H7 (cell line): ENCODE data around the gene CHM. TPM values are rescaled to one million over a fixed set of nuclear protein-coding genes. Genes with fewer than 3 reads are reported as not detected.
"Not testable (repeated sequence)": the region's sequence is repeated elsewhere in the genome, so short reads cannot be mapped to it uniquely, and the experiment has no call there.

Experiments
- DNase-seq: peaks from one replicate; pipeline ENCODE4 v3.0.0; 2012
- H3K27me3 ChIP-seq: 2 replicates; pipeline ENCODE4 v1.6.0; 2011; ENCODE audit warnings: mild to moderate bottlenecking, low read length; ENCODE audit not compliant: control insufficient read depth, insufficient read depth
- H3K36me3 ChIP-seq: replicated peaks from 2 replicates; pipeline ENCODE4 v1.5.1; 2011; ENCODE audit warnings: low read length; ENCODE audit not compliant: control insufficient read depth, insufficient read depth
- H3K4me3 ChIP-seq: 2 replicates; pipeline ENCODE4 v1.5.1; 2011; ENCODE audit warnings: low read depth, mild to moderate bottlenecking, control low read depth, low read length, moderate library complexity; ENCODE audit not compliant: insufficient read depth
- total RNA-seq: library from RNA; depleted of rRNA; stranded (reverse); fragments of >200 nt; shearing (Covaris generic); gene quantifications from 2 replicates; pipeline ENCODE4 v1.2.3, GENCODE V29; 2014

The CHM gene
- total RNA-seq, 1 experiment from 2014 or later, result 13.9 TPM

DNA sequence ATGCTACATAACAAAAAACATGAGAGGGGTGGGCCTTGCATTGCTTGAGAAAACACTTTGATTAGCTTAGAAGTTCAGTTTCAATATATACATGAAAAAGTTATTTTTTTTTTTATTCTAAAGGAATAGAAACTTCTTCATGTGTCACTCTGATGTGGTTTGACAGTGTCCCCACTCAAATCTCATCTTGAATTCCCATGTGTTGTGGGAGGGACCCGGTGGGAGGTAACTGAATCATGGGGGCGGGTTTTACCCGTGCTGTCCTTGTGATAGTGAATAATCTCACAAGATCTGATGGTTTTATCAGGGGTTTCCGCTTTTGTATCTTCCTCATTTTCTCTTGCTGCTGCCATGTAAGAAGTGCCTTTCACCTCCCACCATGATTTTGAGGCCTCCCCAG, 32.4 kb downstream of the CHM start:
- H3K36me3 ChIP-seq, H3K27me3 ChIP-seq, H3K4me3 ChIP-seq, DNase-seq: not testable (repeated sequence)

DNA sequence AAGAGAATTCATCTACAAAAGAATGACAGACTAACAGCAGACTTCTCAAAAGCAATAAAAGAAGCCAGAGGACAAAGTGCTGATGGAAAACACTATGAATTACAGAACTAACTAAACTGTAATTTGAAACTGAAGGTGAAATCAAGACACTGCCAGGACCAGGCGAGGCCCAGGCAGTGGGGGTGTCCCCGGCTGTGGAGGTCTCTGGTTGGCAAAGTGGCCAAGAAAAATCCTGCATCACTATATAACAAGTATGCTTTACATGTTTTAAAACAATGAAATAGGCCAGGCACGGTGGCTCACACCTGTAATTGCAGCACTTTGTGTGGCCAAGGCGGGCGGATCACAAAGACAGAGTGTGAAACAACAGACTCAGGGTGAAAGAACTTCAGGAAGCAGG, 32.9 kb downstream of the CHM start:
- H3K4me3 ChIP-seq, result no peak overlapping the region
- no peaks in the 10 kb centered on the region for H3K36me3 ChIP-seq
- no peaks in the 10 kb centered on the region for H3K27me3 ChIP-seq
- DNase-seq, result no peak

DNA sequence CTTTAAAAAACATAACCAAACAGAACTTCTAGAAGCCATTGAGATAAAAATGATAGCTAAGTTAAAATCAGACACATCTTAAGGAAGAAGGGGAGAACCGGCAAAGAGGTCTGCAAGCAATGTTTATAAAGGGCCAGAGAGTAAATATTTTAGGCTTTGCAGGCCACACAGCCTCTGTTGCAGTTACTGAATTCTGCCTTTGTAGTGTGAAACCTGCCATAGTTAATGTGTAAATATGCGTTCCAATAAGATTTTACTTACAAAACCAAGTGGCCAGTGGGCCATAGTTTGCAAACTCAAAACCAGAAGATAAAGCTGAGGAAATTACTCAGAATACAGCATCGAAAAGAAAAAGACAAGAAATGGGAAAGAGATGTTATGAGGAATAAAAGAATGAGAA, 33.6 kb downstream of the CHM start:
- Histone ChIP-seq H3K4me3 (no peak overlapping the region), H3K27me3 (no peaks in the 10 kb centered on the region), H3K36me3 (no peaks in the 10 kb centered on the region)
- DNase-seq, result no peak

DNA sequence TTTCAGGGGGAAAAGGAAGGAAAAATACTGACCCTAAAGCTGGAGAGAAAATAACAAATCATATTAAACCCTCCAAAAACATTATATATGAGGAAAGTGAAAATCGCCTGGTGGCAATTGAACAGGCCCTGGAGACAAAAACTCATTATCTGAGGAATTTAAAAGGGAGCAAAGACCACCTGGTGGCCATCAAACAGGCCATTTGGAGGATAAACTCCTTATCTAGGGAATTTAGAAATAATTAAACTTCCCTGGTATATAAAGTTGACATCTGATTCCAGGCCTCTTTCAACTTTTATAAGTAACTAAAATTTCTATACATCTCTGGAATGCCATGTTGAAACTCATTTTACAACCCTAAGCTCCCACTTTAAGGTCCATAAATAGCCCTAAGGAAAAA, 35.2 kb downstream of the CHM start:
- H3K4me3 ChIP-seq, result no peak overlapping the region
- no peaks in the 10 kb centered on the region for H3K27me3 ChIP-seq
- H3K36me3 ChIP-seq, result no peaks in the 10 kb centered on the region
- DNase-seq, result no peak

DNA sequence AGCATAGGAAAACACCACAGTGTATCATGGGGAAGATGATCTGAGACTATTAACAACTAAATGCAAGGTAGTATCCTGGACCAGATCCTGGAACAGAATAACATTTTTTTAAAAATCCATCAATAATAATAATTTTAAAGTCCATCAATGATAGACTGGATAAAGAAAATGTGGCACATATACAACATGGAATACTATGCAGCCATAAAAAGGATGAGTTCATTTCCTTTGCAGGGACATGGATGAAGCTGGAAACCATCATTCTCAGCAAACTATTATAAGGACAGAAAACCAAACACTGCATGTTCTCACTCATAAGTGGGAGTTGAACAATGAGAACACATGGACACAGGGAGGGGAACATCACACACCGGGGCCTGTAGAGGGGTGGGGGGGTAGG, 37.6 kb downstream of the CHM start:
- not testable (repeated sequence) for H3K36me3 ChIP-seq, H3K27me3 ChIP-seq, DNase-seq, H3K4me3 ChIP-seq

DNA sequence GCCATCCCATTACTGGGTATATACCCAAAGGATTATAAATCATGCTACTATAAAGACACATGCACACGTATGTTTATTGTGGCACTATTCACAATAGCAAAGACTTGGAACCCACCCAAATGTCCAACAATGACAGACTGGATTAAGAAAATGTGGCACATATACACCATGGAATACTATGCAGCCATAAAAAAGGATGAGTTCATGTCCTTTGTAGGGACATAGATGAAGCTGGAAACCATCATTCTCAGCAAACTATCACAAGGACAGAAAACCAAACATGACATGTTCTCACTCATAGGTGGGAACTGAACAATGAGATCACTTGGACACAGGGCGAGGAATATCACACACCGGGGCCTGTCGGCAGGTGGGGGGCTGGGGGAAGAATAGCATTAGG, 39.5 kb downstream of the CHM start:
- not testable (repeated sequence) for H3K36me3 ChIP-seq, H3K4me3 ChIP-seq, DNase-seq, H3K27me3 ChIP-seq

DNA sequence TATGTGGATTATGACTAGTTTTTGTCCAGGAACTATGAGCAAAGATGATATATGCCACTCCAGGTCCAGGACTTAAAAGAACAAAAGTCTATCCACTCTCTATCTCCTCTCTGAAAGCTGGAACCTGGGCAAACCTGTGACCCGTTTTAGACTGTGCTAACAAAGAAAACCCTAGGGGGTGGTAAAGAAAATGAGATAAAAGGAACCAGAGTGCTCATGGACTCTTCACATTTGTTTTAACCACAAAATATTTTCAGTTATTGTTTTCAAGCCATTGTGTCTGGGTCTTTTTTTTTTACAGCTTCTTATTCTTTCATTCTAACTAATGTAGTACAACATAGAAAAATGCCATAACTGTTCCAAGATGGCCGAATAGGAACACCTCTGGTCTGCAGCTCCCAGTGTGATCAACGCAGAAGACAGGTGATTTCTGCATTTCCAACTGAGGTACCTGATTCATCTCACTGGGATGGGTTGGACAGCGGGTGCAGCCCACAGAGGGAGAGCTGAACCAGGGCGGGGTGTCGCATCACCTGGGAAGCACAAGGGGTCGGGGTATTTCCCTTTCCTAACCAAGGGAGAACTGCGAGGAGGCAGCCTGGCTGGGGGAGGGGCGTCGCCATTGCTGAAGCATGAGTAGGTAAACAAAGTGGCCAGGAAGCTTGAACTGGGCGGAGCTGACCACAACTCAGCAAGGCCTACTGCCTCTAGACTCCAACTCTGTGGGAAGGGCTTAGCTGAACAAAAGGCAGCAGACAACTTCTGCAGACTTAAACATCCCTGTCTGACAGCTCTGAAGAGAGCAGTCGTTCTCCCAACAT, 45.1 kb downstream of the CHM start:
- H3K36me3 ChIP-seq, result no peaks in the 10 kb centered on the region
- DNase-seq, result no peak
- no peak overlapping the region for H3K4me3 ChIP-seq
- H3K27me3 ChIP-seq, result no peaks in the 10 kb centered on the region

DNA sequence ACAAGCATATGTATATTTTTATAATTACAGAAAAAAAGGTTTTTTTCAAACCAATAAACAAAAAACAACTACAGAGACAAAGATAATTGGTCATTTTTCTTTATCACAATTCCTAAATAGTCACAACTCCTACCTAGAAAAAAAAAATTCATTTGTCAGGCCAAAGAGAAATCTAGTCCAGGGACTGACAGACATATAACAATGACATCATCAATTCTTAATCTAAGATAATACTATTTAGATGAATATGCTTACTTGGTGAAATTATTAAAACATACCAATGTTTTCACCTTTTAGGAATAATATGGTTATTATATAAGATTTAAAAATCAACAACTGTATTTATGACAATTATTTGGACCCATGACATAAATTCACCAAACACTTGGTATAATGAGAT, 48.4 kb downstream of the CHM start:
- Histone ChIP-seq H3K4me3 (no peak overlapping the region), H3K36me3 (no peaks in the 10 kb centered on the region), H3K27me3 (no peaks in the 10 kb centered on the region)
- no peak for DNase-seq

DNA sequence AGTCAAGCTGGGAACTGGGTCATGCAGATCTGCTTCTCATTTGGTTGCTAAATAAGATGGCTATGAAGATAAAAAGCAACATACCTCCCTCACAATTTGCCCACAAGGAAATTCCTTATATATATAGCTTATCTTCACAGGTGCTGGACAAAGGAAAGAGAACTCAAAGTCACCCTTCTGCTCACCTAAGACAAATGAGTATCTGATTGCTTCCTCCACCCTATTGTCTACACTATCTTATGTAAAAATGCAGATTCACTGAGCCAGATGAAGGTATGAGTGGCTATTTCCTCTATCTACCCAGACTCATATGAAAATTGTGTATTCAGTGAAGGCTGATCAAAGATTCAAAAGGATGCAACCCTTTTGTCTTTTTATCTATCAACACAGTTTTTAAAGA, 50.8 kb downstream of the CHM start:
- H3K4me3 ChIP-seq, result no peak overlapping the region
- no peak for DNase-seq
- H3K27me3 ChIP-seq, result no peaks in the 10 kb centered on the region
- no peaks in the 10 kb centered on the region for H3K36me3 ChIP-seq

DNA sequence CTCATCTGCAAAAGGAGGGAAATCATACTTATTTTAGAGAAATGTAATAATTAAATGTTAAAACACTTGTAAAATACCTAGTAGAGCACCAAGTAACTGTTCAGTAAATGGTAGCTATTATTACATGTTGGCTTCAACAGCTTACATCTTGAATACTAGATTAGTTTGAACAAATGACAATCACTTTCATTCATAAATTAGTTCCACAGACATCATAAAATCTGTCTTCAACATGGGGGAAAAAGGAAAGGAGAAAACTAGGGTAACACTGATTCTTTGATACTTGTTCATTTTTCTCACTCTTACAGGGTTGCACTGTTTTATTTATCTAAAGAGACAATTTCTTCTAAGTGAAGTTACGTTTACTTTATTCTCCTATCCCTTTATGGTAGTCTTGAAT, 51.7 kb downstream of the CHM start:
- Histone ChIP-seq H3K4me3 (no peak overlapping the region), H3K27me3 (no peaks in the 10 kb centered on the region), H3K36me3 (no peaks in the 10 kb centered on the region)
- DNase-seq, result no peak

DNA sequence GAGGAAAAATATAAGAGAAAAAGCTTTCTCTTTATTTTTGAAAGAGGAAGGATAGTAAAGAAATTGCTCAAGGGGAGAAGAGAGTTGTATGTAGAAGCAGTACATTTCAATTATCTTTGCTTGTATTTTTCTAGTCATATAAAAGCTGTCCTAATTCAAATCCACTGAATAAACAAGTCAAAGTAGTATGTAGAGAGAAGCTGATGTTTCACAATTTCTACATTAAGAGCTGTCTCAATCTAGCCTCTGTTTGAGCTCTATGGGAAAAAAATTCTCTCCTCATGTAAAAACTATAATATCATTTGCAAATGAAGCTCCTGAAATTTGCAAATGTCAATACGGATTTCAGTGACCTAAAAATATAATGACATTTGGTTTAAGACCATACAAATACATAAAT, 52.6 kb downstream of the CHM start:
- H3K36me3 ChIP-seq, result no peaks in the 10 kb centered on the region

DNA sequence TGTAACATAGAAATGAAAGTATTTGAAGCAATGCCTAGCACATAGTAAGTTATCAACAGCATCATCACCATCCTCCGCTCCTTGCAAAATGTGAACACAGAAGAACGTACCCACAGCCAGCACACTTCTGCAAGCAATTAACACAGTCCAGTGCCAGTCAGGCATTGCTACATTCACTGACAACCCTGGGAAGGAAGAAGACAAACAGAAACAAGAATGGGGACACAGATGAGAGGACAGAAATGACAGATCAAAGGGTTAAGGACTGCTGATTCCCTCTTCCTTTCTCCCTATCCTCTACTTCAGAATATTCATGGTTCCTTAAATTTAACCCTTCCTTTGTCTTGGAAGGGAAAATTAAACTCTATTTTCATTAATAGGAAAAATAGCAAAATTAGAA, 53.1 kb downstream of the CHM start:
- no peaks in the 10 kb centered on the region for H3K27me3 ChIP-seq
- no peak overlapping the region for H3K4me3 ChIP-seq
- DNase-seq, result no peak
- H3K36me3 ChIP-seq, result no peaks in the 10 kb centered on the region

More for the DNA sequence above, 52.6 kb downstream of the CHM start:
- DNase-seq, result no peak
- Histone ChIP-seq H3K4me3 (no peak overlapping the region), H3K27me3 (no peaks in the 10 kb centered on the region)

DNA sequence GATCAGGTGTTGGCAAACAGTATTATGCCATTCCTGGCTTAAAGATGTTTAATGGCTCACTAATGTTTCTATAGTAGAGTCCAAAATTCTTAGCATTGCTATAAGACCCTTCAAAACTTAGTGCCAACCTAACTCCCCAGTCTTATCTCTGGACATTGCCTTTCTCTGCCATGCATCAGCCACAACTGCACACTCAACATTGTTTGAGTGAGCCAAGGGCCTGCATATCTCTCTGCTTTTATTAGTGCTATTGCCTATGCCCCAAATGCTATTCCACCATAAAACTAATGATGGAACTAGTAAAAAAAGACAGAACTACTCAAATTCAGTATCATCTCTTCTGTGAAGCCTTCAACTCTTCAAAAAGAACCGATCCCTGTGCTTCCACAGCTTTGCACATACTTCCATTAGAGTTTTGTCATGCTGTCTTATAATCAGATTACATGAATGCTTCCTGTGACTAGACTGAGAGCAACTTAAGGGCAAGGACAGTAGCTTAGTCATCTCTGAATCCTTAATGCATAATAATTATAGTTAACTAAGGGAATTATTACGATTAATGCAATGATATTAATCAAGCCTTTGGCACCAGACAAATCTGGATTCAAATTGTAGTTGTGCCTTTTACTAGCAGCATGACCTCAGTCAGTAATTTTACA, 53.7 kb downstream of the CHM start:
- H3K4me3 ChIP-seq, result no peak overlapping the region
- no peaks in the 10 kb centered on the region for H3K27me3 ChIP-seq
- DNase-seq, result no peak
- no peaks in the 10 kb centered on the region for H3K36me3 ChIP-seq

DNA sequence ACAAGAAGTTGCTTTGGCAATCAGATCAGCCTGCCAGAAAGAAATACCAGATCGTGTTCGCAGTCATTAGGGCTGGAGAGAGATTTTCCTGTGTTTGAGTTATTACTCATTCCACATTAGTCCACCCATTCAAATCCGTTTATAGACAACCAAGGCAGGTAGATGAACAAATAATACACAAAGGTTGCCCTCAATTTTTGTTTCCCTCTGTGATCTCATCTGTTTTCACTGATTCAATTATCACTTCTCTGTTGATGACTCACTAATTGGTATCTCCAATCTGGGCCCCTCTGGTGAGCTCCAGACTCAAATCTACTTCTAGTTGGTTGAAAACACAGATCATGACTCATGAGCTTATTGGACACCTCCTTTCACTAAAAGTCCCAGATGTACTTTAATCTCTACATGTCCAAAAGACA, 54.5 kb downstream of the CHM start:
- DNase-seq, result no peak
- no peaks in the 10 kb centered on the region for H3K36me3 ChIP-seq
- H3K27me3 ChIP-seq, result no peaks in the 10 kb centered on the region
- H3K4me3 ChIP-seq, result no peak overlapping the region

DNA sequence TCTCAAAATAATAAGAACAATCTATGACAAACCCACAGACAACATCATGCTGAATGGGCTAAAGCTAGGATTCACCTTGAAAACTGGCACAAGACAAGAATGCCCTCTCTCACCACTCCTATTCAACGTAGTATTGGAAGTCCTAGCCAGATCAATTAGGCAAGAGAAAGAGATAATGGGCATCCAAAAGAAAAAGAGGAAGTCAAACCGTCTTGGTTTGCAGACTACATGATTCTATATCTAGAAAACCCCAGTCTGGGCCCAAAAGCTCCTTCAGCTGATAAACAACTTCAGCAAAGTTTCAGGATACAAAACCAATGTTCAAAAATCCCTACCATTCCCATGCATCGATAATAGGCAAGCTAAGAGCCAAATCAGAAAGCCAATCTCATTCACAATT, 59.0 kb downstream of the CHM start:
- no peak for DNase-seq
- Histone ChIP-seq H3K36me3 (no peaks in the 10 kb centered on the region), H3K4me3 (no peak overlapping the region), H3K27me3 (no peaks in the 10 kb centered on the region)
